CD4-positive, alpha-beta T cell treated with Interleukin-17A for 4 hours (primary cell): ENCODE results near the gene INPP4B.

Experiments
- DNase-seq: peaks from one replicate; pipeline ENCODE4 v3.0.0-alpha.2; 2020; ENCODE audit warnings: mixed read lengths

Gene INPP4B

GRCh38 chr4:142044271-142044670 lies 801.8 kb downstream of the INPP4B start:
- no peak for DNase-seq

- no peak for DNase-seq
Measured at GRCh38 chr4:142043509-142043908, 802.6 kb downstream of the INPP4B start.

GRCh38 chr4:142041788-142042187 lies 804.3 kb downstream of the INPP4B start:
- DNase-seq: no peak

GRCh38 chr4:142040043-142040442 lies 806.1 kb downstream of the INPP4B start:
- DNase-seq: no peak

GRCh38 chr4:142036795-142037583 lies 809.1 kb downstream of the INPP4B start:
- DNase-seq: no peak

GRCh38 chr4:142035566-142035965 lies 810.5 kb downstream of the INPP4B start:
- no peak for DNase-seq

- DNase-seq: no peak
Measured at GRCh38 chr4:142034101-142034500, 812.0 kb downstream of the INPP4B start.

GRCh38 chr4:142030010-142030409 lies 816.1 kb downstream of the INPP4B start:
- DNase-seq: no peak

- DNase-seq: no peak
Measured at GRCh38 chr4:142021761-142022160, 824.3 kb downstream of the INPP4B start.

- DNase-seq: no peak
Measured at GRCh38 chr4:142021181-142021580, 824.9 kb downstream of the INPP4B start.

- DNase-seq: no peak
Measured at GRCh38 chr4:142016031-142016430, 830.1 kb downstream of the INPP4B start.

- DNase-seq: no peak
Measured at GRCh38 chr4:142009751-142010150, 836.4 kb downstream of the INPP4B start.

- DNase-seq: no peak
Measured at GRCh38 chr4:142005519-142005918, 840.6 kb downstream of the INPP4B start.

- no peak for DNase-seq
Measured at GRCh38 chr4:141999446-142000143, 846.5 kb downstream of the INPP4B start.

GRCh38 chr4:141995056-141995455 lies 851.0 kb downstream of the INPP4B start:
- no peak for DNase-seq

- no peak for DNase-seq
Measured at GRCh38 chr4:141977433-141977832, 868.7 kb downstream of the INPP4B start.
